Endothelial cell of umbilical vein (primary cell): ENCODE measurements around the gene LIN7C. TPM values are rescaled to one million over a fixed set of nuclear protein-coding genes. Genes with fewer than 3 reads are reported as not detected.

ENCODE experiments used
- BruUV-seq: library from RNA; stranded (reverse); fragments of 400-500 nt; replicated peaks from 2 replicates; lab custom pipeline; 2021; lab: Mats Ljungman, UMichigan
- CTCF ChIA-PET: fragments of 300-600, 350-600 bp; sonication (Branson Sonifier 250); formaldehyde crosslinking; loops from one replicate; lab custom pipeline; 2021; ENCODE audit warnings: antibody characterized with exemption, inconsistent platforms; lab: Charles Lee
- POLR2A ChIA-PET: fragments of 300-600, 350-600 bp; sonication (Branson Sonifier 250); formaldehyde crosslinking; loops from one replicate; lab custom pipeline; 2021; ENCODE audit warnings: antibody characterized with exemption, inconsistent platforms; lab: Charles Lee
- DNase-seq: peaks from one replicate; pipeline ENCODE4 v3.0.0-alpha.2; 2011; ENCODE audit warnings: low read depth, low spot score
- FAIRE-seq: peaks from 2 replicates; lab custom pipeline; 2011; peaks lifted over from hg19 to GRCh38; lab: Jason Lieb, UNC
- H2AFZ ChIP-seq: 2 replicates; pipeline ENCODE4 v1.6.0; 2012; ENCODE audit warnings: low read depth, low read length, control low read depth, inconsistent platforms
- H3K27ac ChIP-seq: 2 replicates; pipeline ENCODE4 v1.5.1; 2011; ENCODE audit warnings: low read depth, mild to moderate bottlenecking, control low read depth, low read length, moderate library complexity; ENCODE audit not compliant: insufficient read depth
- H3K27me3 ChIP-seq, 2 experiments: 2 replicates each; pipeline versions ENCODE4 v1.6.0 to v1.6.1; 2011; ENCODE audit warnings: low read length in 2 of 2, mixed read lengths in 1 of 2; ENCODE audit not compliant: control insufficient read depth in 2 of 2, insufficient read depth in 2 of 2
- H3K36me3 ChIP-seq, 2 experiments: 2 replicates in 1 of 2; 3 replicates in 1 of 2; pipeline ENCODE4 v1.5.1; 2011; ENCODE audit warnings: low read length in 2 of 2, mild to moderate bottlenecking in 1 of 2, moderate library complexity in 1 of 2; ENCODE audit not compliant: control insufficient read depth in 2 of 2, insufficient read depth in 2 of 2; ENCODE audit errors: extremely low read depth in 1 of 2
- H3K4me1 ChIP-seq: 3 replicates; pipeline ENCODE4 v1.5.1; 2011; ENCODE audit warnings: mild to moderate bottlenecking, low read length; ENCODE audit not compliant: control insufficient read depth, insufficient read depth; ENCODE audit errors: extremely low read depth
- H3K4me2 ChIP-seq: 2 replicates; pipeline ENCODE4 v1.6.1; 2011; ENCODE audit warnings: low read length, control low read depth, mixed read lengths; ENCODE audit not compliant: insufficient read depth
- H3K4me3 ChIP-seq, 3 experiments: fragments of 200-600 bp in 1 of 3; sonication (generic), shearing (Covaris generic) in 1 of 3; replicated peaks in 1 of 3; 2 replicates each; pipeline ENCODE4 v1.5.1; 2011 to 2016; ENCODE audit warnings: control low read depth in 3 of 3, low read length in 3 of 3, mild to moderate bottlenecking in 2 of 3, inconsistent platforms in 1 of 3, low read depth in 1 of 3, moderate library complexity in 1 of 3; ENCODE audit not compliant: insufficient read depth in 1 of 3
- H3K79me2 ChIP-seq: 2 replicates; pipeline ENCODE4 v1.6.0; 2012; ENCODE audit warnings: low read length, inconsistent platforms; ENCODE audit not compliant: control insufficient read depth, insufficient read depth
- H3K9ac ChIP-seq: replicated peaks from 2 replicates; pipeline ENCODE3; 2011; ENCODE audit warnings: low read length, control low read depth; ENCODE audit not compliant: insufficient read depth; ENCODE audit errors: extremely low read depth
- H3K9me1 ChIP-seq: replicated peaks from 3 replicates; pipeline ENCODE4 v1.6.0; 2011; ENCODE audit warnings: mild to moderate bottlenecking, low read length; ENCODE audit not compliant: control insufficient read depth, insufficient read depth; ENCODE audit errors: extremely low read depth
- H3K9me3 ChIP-seq: replicated peaks from 2 replicates; pipeline ENCODE4 v1.5.1; 2012; ENCODE audit warnings: low read length, inconsistent platforms; ENCODE audit not compliant: control insufficient read depth, insufficient read depth
- H4K20me1 ChIP-seq: replicated peaks from 2 replicates; pipeline ENCODE3; 2011; ENCODE audit warnings: mild to moderate bottlenecking, low read length; ENCODE audit not compliant: control insufficient read depth, insufficient read depth; ENCODE audit errors: extremely low read depth
- CTCF ChIP-seq, 2 donors: IDR thresholded peaks; 1 replicate in 1 of 2; 2 replicates in 1 of 2; pipeline ENCODE4 v1.5.1; 2011; ENCODE audit warnings: low read length in 2 of 2, mild to moderate bottlenecking in 2 of 2, moderate library complexity in 2 of 2, control low read depth in 1 of 2, inconsistent platforms in 1 of 2, low read depth in 1 of 2; ENCODE audit not compliant: insufficient read depth in 1 of 2; ENCODE audit errors: extremely low read depth in 1 of 2
- EZH2 ChIP-seq: IDR thresholded peaks from 2 replicates; pipeline ENCODE4 v1.6.1; 2012; ENCODE audit warnings: borderline replicate concordance, low read depth, mild to moderate bottlenecking, moderate library complexity, low read length, inconsistent platforms; ENCODE audit not compliant: severe bottlenecking
- FOS ChIP-seq: IDR thresholded peaks from 2 replicates; pipeline ENCODE4 v1.6.1; 2011; ENCODE audit warnings: mild to moderate bottlenecking, low read length, moderate library complexity, borderline replicate concordance; ENCODE audit not compliant: insufficient read depth
- GATA2 ChIP-seq: IDR thresholded peaks from 2 replicates; pipeline ENCODE4 v1.7.0; 2011; ENCODE audit warnings: low read depth, mild to moderate bottlenecking, moderate library complexity, mixed read lengths, low read length; ENCODE audit not compliant: insufficient read length, insufficient read depth
- JUN ChIP-seq: IDR thresholded peaks from 2 replicates; pipeline ENCODE4 v1.6.1; 2011; ENCODE audit warnings: borderline replicate concordance, low read depth; ENCODE audit not compliant: insufficient read length, insufficient read depth
- MAX ChIP-seq: IDR thresholded peaks from 2 replicates; pipeline ENCODE4 v1.6.1; 2011; ENCODE audit not compliant: insufficient read depth, insufficient read length
- MYC ChIP-seq: IDR thresholded peaks from one replicate; pipeline ENCODE4 v1.6.1; 2011; ENCODE audit warnings: mild to moderate bottlenecking, low read depth, low read length
- POLR2A ChIP-seq: IDR thresholded peaks from 2 replicates; pipeline ENCODE4 v1.6.1; 2012; ENCODE audit warnings: low read depth, mild to moderate bottlenecking, control low read depth, low read length
- POLR2AphosphoS5 ChIP-seq: IDR thresholded peaks from 2 replicates; pipeline ENCODE4 v1.6.1; 2012; ENCODE audit warnings: low read depth, mild to moderate bottlenecking, control low read depth, low read length, moderate library complexity; ENCODE audit not compliant: insufficient read depth
- dilution Hi-C: fragments of 300-500 bp; cut with MboI; formaldehyde crosslinking; loops from one replicate; pipeline ENCODE4 v1.15.0; 2019; ENCODE audit warnings: low sequenced_read_pairs; ENCODE audit not compliant: extremely low pct_ligation_motif_present
- intact Hi-C: fragments of 100-400 bp; cut with micrococcal nuclease; formaldehyde crosslinking; loops from one replicate; pipeline ENCODE4 v1.10.0; 2022
- polyA plus RNA-seq, 4 experiments: library from polyadenylated mRNA; depleted of rRNA in 3 of 4; stranded (reverse) in 3 of 4; unstranded in 1 of 4; fragments of >200 nt; gene quantifications; 2 replicates each; pipeline versions ENCODE4 v1.2.1 to v1.2.3, GENCODE V29; 2011 to 2012; ENCODE audit warnings: missing spikeins in 1 of 4
- total RNA-seq: library from RNA; stranded (reverse); gene quantifications from 2 replicates; pipeline ENCODE4 v1.2.3, GENCODE V29; 2021

Gene LIN7C
- total and polyA plus RNA-seq, 2 donors (not counting 3 experiments of a cell fraction or from before 2014, with no cell fraction given) = 7.1 to 24.9 TPM

DNA sequence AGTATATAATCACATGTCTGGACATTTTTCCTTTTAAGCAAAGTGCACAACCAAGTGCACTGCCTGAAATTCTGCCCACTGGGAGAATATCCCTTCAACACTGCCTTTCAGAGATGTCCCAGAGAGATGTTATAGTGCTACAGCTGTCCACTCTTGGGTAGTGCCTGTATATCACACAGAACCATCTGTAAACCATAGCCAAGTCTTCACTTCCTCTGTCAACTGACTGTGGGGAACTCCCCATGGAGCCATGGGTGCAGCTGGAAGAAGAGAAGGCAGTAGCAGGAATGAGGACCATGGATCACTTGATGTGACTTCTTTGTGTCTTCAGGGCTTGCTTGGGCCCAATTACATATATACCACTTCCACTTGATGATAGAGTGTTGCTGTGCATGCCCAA lies 44.6 kb upstream of the LIN7C start:
- Histone ChIP-seq H4K20me1 (no peaks in the 10 kb centered on the region), H3K9me3 (no peaks in the 10 kb centered on the region), H3K27ac (no peak overlapping the region), H3K9ac (no peak overlapping the region), H3K4me1 (no peaks in the 10 kb centered on the region), H3K9me1 (no peaks in the 10 kb centered on the region), H3K79me2 (no peaks in the 10 kb centered on the region), H3K36me3 (no peaks in the 10 kb centered on the region), H2AFZ (no peak overlapping the region), H3K27me3 (no peaks in the 10 kb centered on the region), H3K4me3 (no peak overlapping the region), H3K4me2 (no peak overlapping the region)
- TF ChIP-seq POLR2A = no peak
- no peak for TF ChIP-seq FOS
- TF ChIP-seq MYC = no peak
- TF ChIP-seq GATA2 = no peak
- no peak for TF ChIP-seq POLR2AphosphoS5
- no peak for TF ChIP-seq JUN
- no peak for TF ChIP-seq MAX
- TF ChIP-seq CTCF (IDR thresholded peaks at IDR 0.05; ENCODE audit: extremely low read depth in 1 of 2, insufficient read depth in 1 of 2, low read depth in 1 of 2, low read length in 2 of 2) = no peak
- no peak for TF ChIP-seq EZH2
- BruUV-seq = no TSS peak
- ChIA-PET POLR2A (no interaction called here), CTCF (no interaction called here)
- intact Hi-C loops (no loop called here), dilution Hi-C loops (no loop called here)
- FAIRE-seq (no peak), DNase-seq (no peak)
